HG02852 (cell line): ENCODE measurements around the gene HSF2BP.
"Not testable (repeated sequence)": the region's sequence is repeated elsewhere in the genome, so short reads cannot be mapped to it uniquely, and the experiment has no call there.

Experiments
- ATAC-seq: cut with Tn5 transposase; IDR thresholded peaks from one replicate; pipeline ENCODE4 v1.9.1; 2021; ENCODE audit warnings: mild to moderate bottlenecking, moderate library complexity; ENCODE audit not compliant: unreplicated experiment

The HSF2BP gene

DNA sequence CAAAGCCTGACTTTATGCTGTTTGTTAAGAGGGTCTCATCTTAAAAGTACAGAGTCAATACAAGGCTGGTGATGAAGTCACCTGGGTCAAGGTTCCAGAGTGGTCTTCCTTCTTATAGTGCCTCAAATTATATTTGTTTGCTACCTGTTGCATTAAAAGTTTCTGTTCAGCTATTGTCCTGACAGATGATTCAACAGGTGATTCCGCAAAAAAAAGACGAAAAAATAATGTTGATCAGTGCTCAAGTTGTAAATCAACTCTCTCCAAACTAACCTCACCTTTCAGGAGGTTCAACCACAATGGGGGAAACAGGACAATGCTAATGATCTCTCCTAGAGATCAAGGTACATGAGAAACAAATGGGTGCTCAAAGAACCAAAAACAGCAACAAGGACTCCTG, 35.7 kb downstream of the HSF2BP start:
- no peak for ATAC-seq

GRCh38 chr21:43622796-43623195, 36.5 kb downstream of the HSF2BP start:
- no peak for ATAC-seq

DNA sequence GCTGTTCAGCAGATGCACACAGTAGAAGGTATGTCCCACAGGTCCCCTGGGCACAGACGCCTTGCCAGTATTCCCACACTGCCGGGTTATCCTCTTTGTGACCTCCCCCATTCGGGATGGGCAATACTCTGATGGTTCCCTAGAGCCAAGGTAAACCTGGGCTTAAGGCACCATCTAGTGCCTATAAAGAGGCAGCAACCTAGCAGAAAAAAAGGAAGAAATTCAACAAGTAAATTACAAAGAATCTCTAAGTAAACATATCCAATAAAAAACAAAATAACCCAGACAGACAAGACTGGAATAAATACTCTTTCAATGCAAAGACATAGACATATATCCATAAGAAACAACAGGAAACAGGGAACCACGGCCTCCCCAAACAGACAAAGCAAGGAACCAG, 39.4 kb downstream of the HSF2BP start:
- no peak for ATAC-seq

DNA sequence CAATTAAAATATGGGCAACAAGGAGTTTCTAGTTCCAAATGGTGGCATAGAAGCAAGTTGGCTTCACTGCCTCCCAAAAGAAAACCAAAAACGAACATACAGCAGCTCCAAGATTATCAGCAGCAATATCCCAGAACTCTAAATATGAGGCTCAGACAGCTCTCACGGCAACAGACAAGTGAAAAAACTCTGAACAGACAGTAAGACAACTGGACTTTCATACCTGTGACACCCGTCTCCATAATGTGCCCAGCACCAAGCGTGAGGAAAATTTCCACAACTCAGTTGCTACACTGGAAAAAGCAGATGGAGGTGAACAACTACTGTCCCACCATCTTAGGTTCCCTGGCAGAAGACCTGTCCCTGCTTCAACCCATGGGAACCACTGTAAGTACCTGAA, 39.9 kb downstream of the HSF2BP start:
- no peak for ATAC-seq

- no peak for ATAC-seq
These were observed 40.3 kb downstream of the HSF2BP start for GRCh38 chr21:43618940-43619339.

DNA sequence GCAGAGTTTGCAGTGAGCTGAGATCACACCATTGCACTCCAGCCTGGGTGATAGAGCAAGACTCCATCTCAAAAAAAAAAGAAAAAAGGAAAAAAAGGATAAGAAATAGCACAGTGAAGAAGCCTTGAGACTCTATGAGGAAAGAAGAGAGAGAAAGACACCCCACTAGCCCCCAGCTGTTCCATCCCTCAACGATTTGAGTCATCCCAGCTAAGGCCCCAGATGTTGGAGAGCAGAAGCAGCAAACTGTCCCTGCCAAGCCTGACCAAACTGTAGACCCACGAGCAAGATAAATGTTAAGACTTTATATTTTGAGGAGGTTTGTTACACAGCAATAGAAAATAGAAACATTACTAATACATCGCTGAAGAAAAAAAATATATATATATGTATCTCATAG, 42.4 kb downstream of the HSF2BP start:
- ATAC-seq = not testable (repeated sequence)

DNA sequence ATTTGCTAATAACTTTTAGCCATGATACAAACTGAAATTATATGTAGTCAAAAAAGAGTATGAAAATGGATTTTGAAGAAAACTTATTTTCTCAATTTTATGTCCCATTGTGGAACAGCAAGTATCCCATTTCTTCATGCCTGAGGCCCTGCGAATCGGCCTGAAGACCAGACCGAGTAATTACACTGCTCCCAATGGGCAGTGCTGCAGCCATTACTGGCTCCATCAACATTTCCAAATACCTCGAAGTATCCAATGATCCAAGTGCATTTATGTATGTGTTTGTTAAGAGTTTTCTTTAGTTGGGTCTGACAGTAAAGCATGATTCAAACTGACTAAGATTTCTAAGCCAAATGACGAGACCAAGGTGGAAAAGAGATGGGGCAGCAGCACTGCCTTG, 44.4 kb downstream of the HSF2BP start:
- no peak for ATAC-seq

- ATAC-seq = no peak
These were observed 45.3 kb downstream of the HSF2BP start for GRCh38 chr21:43613755-43614638.

GRCh38 chr21:43611598-43612369, 47.5 kb downstream of the HSF2BP start:
- ATAC-seq = no peak

GRCh38 chr21:43609501-43610340, 49.6 kb downstream of the HSF2BP start:
- ATAC-seq = no peak

DNA sequence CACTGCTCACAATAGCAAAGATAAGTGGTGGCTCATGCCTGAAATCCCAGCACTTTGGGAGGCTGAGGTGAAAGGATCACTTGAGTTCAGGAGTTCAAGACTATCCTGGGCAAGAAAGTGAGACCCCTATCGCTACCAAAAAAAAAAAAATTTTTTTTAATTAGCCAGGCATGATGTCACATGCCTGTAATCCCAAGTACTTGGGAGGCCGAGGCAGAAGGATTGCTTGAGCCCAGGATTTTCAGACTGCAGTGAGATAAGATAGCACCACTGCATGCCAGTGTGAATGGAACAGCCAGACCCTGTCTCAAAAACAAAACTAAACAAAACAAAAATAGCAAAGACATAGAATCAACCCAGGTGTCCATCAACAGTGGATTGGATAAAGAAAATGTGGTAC, 50.6 kb downstream of the HSF2BP start:
- no peak for ATAC-seq

DNA sequence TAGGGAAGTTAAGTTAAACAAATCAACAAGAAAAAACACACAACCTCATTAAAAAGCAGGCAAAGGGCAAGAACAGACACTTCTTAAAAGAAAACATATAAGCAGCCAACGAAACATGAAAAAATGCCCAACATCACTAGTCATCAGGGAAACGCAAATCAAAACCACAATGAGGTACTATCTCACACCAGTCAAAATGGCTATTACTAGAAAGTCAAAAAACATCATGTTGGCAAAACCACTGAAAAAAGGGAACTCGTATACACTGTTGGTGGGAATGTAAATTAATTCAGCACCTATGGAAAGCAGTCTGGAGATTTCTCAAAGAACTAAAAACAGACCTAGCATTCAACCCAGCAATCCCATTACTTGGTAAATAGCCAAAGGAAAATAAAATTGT, 51.1 kb downstream of the HSF2BP start:
- no peak for ATAC-seq

GRCh38 chr21:43605320-43606215, 53.7 kb downstream of the HSF2BP start:
- ATAC-seq = no peak

DNA sequence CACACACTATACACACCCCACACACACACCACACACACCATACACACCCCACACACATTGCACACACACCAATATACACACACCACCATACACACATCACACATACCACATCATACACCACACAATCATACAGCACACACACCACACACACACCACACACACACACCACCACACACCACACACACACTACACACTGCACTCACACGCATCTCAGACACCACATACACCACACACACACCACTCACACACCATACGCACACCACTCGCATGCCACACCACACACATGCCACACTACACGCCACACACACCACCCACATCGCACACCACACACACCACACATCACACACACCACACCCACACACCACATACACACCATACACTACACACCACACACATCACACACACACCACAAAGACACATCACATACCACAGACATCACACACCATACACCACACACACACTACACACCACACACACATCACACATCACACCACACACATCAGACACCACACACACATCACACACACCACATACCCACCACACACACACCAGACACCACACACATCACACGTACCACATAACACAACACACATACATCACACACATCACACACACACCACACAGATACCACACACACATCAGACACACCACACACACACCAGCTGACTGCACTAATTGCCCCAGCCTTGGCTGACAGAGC, 54.6 kb downstream of the HSF2BP start:
- no peak for ATAC-seq

DNA sequence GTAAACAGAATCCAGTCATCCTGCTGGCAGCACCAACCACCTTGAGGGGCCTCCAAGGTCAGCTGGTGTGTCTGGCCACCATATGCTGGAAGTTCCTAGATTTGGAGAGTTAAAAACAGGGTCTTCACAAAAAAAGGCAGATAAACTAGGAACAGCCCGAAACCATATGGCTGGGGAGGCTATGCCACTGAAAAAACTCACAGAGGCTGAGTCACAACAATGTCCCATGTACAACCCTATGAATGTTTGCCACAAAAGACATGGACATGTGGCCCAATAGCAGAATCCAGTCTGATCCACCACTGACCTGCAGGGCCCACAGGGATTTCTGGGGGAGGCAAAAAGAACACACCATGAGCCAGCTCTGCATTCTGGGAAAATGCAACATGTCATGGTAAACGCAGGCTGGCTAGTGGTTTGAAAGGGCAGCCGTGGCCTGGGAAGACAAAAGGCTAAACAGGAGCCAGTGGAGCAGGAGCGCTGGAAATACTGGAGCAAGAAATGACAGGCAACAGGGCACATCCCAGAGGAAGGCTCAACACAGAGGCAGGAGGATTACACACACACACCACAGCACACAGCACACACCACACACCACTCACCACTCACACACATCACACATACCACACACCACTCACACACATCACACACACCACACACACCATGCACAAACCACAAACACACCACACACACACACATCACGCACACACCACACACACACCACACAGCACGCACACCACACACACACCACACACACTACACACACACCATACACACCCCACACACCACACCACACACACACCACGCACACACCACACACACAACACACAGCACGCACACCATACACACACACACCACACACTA, 55.4 kb downstream of the HSF2BP start:
- ATAC-seq = no peak

DNA sequence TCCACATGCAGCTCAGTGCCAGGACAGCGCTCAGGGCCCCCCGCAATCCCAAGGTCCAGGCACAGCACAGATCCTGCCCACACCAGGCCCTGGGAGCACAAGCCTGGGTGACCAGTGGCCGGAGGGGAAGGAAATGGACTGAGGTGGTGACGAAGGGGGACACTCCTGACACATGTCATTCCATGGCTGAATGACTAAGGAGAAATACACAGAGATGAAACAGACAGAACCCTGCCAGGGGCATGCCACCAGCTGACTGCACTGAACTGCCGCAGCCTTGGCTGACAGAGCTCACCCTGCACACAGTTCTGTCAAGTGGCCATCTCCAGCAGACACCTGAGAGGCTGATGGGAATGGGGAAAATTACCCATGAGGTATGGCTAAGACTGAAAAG, 56.1 kb downstream of the HSF2BP start:
- ATAC-seq = no peak

DNA sequence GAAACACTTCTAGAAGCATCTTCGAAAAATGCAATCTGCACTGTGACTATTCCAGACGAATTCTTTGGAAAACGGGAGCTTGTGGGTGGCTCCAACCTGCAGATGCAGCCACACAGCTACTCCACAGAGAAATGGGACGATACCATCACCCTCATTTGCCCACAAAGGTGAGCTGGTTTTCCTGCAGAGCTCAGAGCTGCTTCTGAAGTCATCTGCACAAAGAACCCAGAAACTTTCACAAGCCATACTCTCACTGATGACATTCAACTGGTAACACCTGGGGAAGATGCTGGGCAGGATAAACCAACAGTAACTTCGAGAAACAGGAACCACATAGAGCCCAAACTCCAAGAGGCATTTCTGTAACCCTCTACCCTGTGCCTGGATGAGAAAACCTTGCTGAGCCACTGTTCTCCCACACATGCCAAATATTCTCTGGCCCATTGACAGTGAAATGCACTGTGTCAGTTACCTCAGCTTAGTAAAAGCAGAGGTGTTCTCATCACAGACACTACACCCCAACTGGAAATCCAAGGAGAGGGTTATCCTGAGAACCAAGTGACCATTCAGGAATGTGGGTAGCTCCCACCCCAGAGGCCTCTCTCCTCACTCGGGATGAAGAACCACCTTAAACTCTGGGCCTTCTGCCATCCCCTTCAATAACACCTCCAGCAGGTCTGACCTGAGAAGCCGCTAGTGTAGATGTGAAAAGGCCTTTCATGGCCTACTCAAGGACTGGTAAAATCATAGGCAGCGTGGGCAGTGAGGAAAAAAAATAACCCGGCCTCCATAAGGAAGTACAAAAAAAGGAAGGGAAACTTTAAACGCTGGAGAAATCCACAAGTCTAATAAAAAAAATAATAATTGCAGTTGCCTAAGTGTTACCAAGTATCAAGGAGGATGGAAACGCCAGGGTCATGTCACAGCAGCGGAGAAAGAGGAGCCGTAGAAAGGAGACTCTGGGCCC, 56.7 kb downstream of the HSF2BP start:
- ATAC-seq = no peak
